GM19099 (cell line): ENCODE results near the gene MS4A15.
A peak's percentile ranks its signal among the peaks of the same experiment; 100 is the strongest.

Source experiments
- POLR2A ChIP-seq: IDR thresholded peaks from 3 replicates; pipeline ENCODE4 v1.6.1; 2011; ENCODE audit warnings: low read depth; ENCODE audit not compliant: insufficient read length; ENCODE audit errors: extremely low read depth

MS4A15 gene

DNA sequence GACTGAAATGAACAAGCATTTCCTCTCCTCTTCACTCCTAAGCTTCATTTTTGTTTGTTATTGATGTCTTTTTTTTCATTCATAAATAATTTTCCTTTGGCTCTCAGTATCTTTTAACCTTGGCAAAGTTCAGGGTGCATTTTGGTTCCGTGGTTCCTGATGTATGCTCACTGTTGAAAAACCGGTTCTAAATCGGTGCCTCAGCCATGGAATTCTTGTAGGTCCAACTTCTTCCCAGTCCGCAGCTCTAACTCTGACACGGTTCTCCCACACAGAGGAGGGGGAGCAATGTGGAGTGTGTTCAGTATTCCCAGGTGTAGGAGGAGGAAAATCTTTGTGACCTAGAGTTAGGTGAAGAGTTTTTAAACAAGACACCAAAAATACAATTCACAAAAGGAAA is 12.6 kb upstream of the MS4A15 start:
- TF ChIP-seq POLR2A = no peak

DNA sequence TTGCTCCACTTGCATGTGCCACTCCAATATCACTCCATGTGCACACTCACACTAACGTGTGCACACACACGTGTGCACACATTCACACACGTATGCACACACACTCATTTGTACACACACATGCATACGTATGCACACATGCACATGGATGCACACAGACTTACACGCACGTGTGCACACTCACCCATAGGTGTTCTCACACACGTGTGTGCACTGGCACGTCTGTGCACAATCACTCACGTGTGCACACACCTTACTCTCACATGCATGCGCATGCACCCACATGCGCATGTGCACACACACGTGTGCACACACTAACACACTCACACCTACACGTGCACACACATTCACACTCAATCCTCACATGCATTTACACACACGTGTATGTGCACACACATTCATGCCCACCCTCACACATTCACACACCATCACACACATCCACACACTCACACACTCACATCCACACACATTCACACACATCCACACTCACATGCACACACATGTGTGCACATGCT is 9.3 kb upstream of the MS4A15 start:
- TF ChIP-seq POLR2A = no peak

DNA sequence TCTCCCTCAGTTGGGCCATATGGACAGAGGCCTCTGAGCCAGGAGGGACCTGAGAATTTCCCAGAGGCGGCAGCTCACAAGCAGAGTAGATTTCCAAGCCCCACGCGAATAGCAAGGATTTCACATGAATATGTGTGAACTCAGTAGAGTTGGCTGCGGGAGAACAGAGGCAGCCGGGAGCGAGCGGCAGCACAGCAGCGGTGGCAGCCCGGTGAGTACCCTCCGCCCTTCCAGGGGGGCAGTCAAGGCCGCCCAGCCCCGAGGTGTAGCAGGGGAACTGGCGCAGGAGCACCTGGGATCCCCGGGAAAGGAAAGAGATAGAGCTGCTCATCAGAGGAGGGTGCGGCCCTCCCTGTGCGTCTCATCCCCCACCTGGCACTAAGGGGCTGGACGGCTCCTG is 8.4 kb upstream of the MS4A15 start:
- TF ChIP-seq POLR2A = no peak

DNA sequence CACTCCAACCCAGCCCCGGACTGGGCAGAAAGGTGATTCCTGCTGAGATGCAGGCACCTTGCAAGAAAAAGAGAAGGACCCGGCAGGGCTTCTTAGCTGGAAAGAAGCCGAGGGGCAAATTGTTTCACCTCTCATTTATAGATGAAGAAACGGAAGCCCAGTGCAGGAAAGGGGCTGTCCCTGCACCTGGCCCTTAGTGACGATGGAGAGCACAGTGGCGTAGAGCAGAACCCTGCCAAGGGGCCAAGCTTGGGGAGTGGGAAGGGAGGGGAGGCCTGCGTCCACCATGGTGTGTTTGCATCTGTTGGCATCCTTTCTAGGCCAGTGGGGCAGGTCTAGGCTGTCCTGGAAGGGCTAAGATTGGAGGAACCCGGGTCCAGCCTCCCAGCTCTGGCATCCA is 7.8 kb upstream of the MS4A15 start:
- no peak for TF ChIP-seq POLR2A

DNA sequence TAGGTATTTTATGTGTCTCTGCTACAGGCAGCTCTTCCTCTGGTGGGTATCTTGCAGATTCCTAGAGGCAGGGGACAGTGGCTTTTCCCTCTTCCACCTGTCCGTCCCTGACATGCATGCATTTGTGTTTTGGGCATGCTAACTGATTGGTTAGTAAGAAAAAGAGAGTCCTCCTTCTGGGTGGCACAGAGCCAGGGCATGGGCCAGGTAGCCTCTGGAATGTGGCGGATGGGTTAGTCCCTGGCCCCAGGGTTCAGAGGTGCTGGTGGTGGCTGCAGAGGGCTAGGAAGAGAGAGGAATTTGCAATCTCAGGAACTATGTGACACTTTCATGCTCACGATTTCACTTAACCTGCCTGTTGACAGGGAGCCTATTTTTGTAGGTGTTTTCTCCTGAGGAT is 5.8 kb upstream of the MS4A15 start:
- TF ChIP-seq POLR2A = no peak

DNA sequence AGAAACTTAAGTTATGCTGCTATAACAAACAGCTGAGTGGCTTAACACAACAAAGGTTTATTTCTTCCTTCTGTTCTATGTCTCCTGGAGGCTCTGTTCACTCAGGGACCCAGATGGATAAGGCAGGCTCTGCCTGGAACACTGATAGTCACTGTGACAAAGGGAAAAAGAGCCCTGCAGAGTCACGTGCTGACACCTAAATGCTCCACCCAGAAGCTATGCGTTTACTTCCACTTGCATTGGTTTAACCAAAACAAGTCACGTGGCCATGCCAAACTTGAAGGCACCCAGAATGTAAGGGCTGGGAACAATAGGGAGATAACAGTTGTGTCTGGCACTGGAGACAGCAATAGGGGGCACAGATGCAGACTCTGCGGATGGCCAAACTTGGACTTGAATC is 3.4 kb upstream of the MS4A15 start:
- no peak for TF ChIP-seq POLR2A

DNA sequence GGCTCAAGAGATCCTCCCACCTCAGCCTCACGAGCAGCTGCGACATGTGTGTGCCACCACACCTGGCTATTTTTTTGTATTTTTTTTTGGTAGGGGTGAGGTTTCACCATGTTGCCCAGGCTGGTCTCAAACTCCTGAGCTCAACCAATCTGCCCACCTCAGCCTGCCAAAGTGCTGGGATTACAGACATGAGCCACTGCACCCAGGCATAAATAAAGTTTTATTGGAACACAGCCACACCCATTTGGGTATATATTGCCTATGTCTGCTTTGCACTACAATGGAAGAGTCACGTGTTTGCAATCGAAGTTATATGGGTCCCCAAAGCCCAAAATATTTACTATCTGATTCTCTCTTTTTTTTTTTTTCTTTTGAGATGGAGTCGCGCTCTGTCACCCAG is 1.8 kb upstream of the MS4A15 start:
- no peak for TF ChIP-seq POLR2A

DNA sequence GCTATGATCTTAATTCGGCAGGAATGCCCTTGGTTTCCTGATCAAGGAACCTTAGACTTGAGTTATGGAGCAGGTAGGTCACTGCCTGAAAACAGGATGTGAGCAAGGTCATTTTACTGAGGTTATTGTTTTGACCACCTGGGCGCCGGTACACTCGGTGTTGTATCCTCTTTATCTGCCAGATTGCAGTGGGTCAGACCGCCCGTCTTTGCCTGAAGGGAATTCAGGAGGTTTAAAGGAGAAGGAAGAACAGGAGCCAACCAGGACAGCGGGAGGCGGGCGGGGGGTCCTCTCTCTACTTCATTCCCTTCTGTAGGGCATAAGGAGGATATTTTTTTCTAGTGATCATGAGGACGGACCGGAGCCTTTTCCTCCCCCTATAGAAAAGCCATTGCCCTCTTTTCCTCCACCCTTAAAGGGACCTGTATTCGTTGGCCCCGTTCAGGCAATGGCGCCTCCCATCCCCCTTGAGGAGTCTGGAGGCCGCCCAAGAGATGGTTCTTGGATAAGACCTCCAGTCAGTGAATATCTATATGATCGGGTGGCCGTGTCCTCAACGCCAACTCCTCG is 649 bp downstream of the MS4A15 start:
- no peak for TF ChIP-seq POLR2A

DNA sequence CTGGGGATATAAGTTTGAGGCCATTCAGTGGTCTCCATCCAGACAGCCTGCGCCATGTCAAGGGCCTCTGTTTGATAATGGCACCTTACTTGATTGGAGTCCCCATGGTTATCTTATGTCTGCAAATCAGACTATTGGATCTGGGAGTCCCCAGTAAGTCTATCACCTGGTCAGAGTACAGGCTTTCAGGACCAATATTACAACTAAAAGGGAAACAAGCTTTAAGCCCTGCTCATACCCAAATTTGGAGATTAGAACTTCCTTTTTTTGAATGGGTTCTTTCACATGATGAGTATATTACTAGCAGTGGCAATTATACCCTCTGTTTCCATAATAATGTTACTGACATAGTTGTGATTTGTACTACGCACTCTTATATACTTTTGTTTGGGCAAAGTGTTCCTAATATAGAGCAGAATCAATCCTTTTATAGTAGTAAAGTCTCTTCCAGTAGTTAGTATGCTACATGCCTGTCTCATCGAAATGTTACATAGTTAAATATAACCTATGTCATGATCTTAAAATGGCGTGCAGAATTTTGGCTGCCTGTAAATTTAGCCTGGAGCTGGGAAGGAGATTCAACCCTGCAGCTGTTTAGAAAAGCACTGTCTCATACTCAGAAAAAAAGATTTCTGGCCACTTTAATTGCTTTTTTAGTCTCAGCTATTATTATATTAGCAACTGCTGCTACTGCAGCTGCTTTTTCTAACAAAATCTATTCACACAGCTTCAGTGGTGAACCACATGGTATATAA is 4.9 kb downstream of the MS4A15 start:
- TF ChIP-seq POLR2A = no peak

DNA sequence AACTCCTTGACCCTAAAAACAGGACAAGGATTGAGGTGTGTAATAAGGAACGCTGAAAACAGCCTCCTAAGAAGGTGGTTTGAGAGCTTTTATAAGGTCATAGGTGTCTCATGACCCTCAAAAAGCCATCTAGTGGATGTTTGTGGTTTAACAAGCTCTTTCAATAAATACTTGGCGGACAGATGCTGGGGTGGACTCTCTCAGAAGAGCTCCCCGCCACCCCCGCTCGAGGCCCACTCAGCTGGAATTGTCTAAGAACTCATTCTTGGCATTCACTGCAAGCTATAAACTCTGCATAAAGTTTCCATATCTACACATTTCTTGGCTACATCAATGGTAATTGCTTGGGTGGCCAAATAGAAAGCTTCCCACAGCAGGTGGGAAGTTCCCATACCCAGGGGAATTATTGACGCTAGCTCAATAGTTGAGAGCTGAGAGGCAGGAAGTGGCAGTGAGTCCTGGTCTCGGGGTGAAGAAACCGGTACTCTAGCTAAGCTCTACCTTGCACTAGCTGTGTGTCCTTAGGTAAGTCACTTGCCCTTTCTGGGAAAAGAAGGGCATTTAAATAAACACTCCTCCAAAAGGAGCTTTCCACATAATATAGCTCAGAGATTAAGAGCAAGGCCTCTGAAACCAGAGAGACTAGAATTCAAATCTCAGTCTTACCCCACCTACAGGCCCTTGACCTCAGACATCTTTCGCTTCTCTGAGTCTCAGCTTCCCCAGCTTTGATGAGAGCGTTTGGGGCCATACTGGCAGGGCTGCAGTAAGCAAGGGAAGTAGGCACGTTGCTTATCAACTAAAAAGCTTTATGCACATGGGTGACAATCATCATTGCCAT is 6.4 kb downstream of the MS4A15 start:
- peak; percentile 48 for TF ChIP-seq POLR2A

DNA sequence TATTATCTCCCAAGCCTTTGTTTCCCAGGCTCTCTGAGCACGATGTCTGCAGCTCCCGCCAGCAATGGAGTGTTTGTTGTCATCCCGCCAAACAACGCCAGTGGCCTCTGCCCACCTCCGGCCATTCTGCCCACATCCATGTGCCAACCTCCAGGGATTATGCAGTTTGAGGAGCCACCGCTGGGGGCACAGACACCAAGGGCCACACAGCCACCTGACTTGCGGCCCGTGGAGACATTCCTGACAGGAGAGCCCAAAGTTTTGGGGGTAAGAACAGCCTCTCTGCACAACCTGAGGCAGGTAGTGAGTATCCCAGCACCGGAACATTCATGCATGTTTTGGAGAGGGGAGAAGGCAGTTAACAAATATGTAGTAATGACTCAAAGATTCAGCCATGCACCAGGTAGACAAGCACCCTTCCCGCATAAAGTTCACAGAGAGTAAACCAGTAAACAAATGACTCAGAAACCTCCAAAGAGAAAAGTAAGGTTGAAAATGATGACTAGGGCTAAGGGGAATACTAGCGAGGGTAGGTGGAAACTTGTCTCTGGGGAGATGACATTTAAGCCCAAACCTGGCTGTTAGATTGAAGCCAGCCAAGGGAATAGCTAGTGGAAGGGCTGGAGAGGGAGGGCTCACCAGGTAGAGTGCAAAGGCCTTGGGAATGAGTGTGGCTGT is 7.2 kb downstream of the MS4A15 start:
- TF ChIP-seq POLR2A = no peak

DNA sequence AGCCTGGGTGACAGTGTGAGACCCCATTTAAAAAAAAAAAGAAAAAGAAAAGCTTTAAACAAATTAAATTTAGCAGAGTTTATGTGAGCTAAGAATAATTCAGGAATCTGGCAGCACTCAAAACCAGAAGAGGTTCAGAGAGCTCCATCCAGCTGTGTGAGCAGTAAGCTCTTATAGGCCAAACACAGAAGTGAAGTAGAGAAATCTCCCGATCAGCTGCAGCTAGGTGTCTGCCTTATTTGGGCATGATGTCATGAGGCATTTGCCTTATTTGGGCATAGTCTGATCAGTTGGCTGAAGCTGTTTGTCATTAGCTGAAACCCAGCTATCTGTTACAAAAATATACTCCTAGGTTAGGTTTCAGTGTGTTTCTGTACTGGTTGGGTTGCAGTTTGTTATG is 8.2 kb downstream of the MS4A15 start:
- TF ChIP-seq POLR2A = peak; percentile 39

DNA sequence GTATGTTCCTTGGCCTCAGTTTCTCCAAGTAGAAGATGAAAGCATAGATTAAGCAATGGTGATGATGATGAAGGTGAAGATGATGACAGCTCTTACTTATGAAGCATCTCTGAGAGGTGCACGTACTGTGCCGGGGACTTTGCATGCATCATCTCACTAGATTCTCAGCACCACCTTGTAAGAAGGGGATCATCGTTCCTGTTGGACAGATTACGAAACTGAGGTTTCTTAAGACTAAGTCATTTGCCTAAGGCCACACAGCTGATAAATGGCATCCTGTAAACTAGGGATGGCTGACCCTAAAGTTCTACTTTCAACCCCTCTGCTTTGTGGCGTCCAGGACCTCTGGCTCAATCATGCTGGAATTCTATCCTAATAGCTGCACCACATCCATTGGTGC is 8.7 kb downstream of the MS4A15 start:
- no peak for TF ChIP-seq POLR2A

DNA sequence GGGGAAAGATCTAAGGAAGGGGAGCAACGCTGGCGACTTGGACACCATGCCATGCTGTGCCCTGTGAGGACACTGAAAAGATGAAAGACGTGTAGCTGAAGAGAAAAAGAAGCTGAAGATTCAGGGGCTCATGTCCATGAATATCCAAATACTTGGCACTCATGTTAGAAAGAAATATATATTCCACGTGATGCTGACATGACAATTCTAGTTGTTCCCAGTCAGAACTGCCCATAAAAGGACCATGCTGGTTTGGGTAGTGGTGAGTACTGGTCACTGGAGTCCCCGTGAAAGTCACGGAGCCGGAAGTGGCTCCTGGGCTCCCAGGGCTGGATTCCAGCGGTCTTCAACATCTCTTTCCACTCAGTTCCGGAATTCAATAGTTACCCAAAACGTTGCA is 9.9 kb downstream of the MS4A15 start:
- no peak for TF ChIP-seq POLR2A

DNA sequence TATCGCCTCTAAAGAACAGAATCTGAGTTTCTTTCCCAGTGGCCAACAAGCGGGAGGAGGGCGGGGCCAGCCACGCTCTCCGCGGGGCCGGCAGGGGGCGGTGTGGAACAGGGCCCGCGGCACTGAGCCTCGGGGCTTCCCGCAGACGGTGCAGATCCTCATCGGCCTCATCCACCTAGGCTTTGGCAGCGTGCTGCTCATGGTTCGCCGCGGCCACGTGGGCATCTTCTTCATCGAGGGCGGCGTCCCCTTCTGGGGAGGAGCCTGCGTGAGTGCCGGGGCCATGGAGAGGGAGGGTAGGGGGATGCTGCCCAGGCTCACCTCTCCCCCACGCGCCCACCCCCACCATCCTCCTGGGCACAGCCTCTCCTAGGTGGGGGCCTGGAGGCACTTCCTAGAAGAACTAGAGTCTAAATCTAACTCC is 10.7 kb downstream of the MS4A15 start:
- TF ChIP-seq POLR2A = no peak
